ENCODE data around the gene SPECC1. TPM values are rescaled to one million over a fixed set of nuclear protein-coding genes. Genes with fewer than 3 reads are reported as not detected.
A peak's percentile ranks its signal among the peaks of the same experiment; 100 is the strongest.

The SPECC1 gene
- polyA plus RNA-seq, 1 experiment, result 56.4 TPM

GRCh38 chr17:20122254-20122879, 113.2 kb downstream of the SPECC1 start:
- POLR2A ChIA-PET, result no interaction called here
- Histone ChIP-seq H3K9me3 (ENCODE audit: control insufficient read depth, insufficient read depth, low read length) (no peaks in the 10 kb centered on the region), H3K4me3 (ENCODE audit: low read depth, low read length) (no peak overlapping the region), H3K27me3 (ENCODE audit: control insufficient read depth, insufficient read depth, low read length) (no peaks in the 10 kb centered on the region), H3K27ac (ENCODE audit: low read depth, low read length) (no peak overlapping the region)
- CTCF ChIA-PET, result interaction anchor here (0.7 to 3.0 kb wide), 14 partner anchors 11 to 198 kb away, joined by 3 to 13 read pairs (median 4); partner anchors contain the start of gene SPECC1
- TF ChIP-seq CTCF (IDR thresholded peaks at IDR 0.05; ENCODE audit: low read depth, low read length), result no peak
- DNase-seq (ENCODE audit: low read depth, low spot score), result no peak

GRCh38 chr17:20123209-20123608, 114.0 kb downstream of the SPECC1 start:
- Histone ChIP-seq H3K27me3 (ENCODE audit: control insufficient read depth, insufficient read depth, low read length) (no peaks in the 10 kb centered on the region), H3K9me3 (ENCODE audit: control insufficient read depth, insufficient read depth, low read length) (no peaks in the 10 kb centered on the region), H3K27ac (ENCODE audit: low read depth, low read length) (no peak overlapping the region), H3K4me3 (ENCODE audit: low read depth, low read length) (no peak overlapping the region)
- ChIA-PET POLR2A (no interaction called here), CTCF (interaction anchor here (1.4 kb wide), 1 partner anchor 198 kb away, joined by 4 read pairs; no protein-coding TSS in a partner anchor)
- no peak for DNase-seq (ENCODE audit: low read depth, low spot score)
- TF ChIP-seq CTCF (IDR thresholded peaks at IDR 0.05; ENCODE audit: low read depth, low read length), result no peak

GRCh38 chr17:20125724-20126123, 116.6 kb downstream of the SPECC1 start:
- Histone ChIP-seq H3K9me3 (ENCODE audit: control insufficient read depth, insufficient read depth, low read length) (no peaks in the 10 kb centered on the region), H3K27me3 (ENCODE audit: control insufficient read depth, insufficient read depth, low read length) (no peaks in the 10 kb centered on the region), H3K27ac (ENCODE audit: low read depth, low read length) (no peak overlapping the region), H3K4me3 (ENCODE audit: low read depth, low read length) (no peak overlapping the region)
- no peak for DNase-seq (ENCODE audit: low read depth, low spot score)
- POLR2A ChIA-PET, result no interaction called here
- CTCF ChIA-PET, result interaction anchor here (1.2 to 1.3 kb wide), 3 partner anchors 8 to 195 kb away, joined by 3 read pairs; no protein-coding TSS in a partner anchor
- TF ChIP-seq CTCF (IDR thresholded peaks at IDR 0.05; ENCODE audit: low read depth, low read length), result no peak

GRCh38 chr17:20127360-20128035, 118.3 kb downstream of the SPECC1 start:
- Histone ChIP-seq H3K27ac (ENCODE audit: low read depth, low read length) (peak overlapping the region; percentile 86), H3K4me3 (ENCODE audit: low read depth, low read length) (no peak overlapping the region), H3K27me3 (ENCODE audit: control insufficient read depth, insufficient read depth, low read length) (no peaks in the 10 kb centered on the region), H3K9me3 (ENCODE audit: control insufficient read depth, insufficient read depth, low read length) (peaks cover 3% of the 10 kb centered on the region; the same call in 1 of the 2 replicates)
- no peak for DNase-seq (ENCODE audit: low read depth, low spot score)
- POLR2A ChIA-PET, result interaction anchor here (0.6 to 2.3 kb wide), 7 partner anchors 11 to 864 kb away, joined by 3 to 11 read pairs (median 3); no protein-coding TSS in a partner anchor
- CTCF ChIA-PET, result interaction anchor here (0.7 to 1.3 kb wide), 4 partner anchors 10 to 194 kb away, joined by 3 to 8 read pairs (median 4); no protein-coding TSS in a partner anchor
- TF ChIP-seq CTCF (IDR thresholded peaks at IDR 0.05; ENCODE audit: low read depth, low read length), result no peak

Data from AG04450 (cell line).